CD4-positive, alpha-beta T cell treated with Interleukin-17A for 4 hours (primary cell): ENCODE data around the gene LARP1B.
"Not testable (repeated sequence)": the region's sequence is repeated elsewhere in the genome, so short reads cannot be mapped to it uniquely, and the experiment has no call there.

Source experiments
- DNase-seq: peaks from one replicate; pipeline ENCODE4 v3.0.0-alpha.2; 2020; ENCODE audit warnings: mixed read lengths

Gene LARP1B

DNA sequence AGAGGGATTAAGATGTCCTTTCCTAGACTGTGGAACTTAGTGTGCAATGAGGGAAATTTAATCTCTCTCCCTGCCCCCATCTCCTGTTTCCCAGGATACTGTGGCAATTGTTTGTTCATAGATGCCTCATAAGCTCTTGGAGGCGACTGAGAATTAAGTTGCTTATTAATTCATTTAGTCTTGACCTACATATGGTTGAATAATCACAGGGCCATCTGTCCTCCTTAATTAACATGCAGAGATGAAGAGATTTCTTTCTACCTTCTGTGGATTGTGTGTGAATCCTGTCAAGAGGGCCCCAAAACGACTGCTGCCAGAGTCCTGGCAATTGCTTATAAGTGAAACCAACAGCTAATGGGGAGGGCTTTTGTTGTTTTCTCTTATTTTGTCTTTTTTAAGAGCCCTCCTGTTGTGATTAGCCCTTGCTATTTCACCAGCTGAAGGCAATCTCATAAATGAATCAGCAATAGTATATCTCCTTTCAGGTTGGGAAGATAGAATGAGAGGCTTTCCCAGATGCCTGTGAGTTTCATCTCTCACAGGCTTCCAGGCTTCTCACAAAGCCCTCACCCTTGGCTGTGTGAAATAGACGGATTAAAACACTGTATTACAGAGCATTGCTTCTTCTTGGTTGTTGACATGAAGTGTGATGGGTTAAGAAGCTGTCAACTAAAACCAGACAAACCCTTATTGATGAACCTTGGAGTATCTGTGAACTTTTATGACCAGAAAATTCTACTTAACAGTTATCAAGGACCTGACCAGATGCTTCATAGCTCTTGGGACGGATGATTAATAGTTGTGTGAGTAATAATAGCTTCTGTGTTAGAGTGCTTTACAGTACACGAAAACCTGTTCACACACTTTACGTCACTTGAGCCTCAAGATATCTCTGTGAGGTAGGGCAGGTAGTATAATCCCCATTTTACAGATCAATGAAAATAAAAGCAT is 168.0 kb downstream of the LARP1B start:
- DNase-seq = no peak

DNA sequence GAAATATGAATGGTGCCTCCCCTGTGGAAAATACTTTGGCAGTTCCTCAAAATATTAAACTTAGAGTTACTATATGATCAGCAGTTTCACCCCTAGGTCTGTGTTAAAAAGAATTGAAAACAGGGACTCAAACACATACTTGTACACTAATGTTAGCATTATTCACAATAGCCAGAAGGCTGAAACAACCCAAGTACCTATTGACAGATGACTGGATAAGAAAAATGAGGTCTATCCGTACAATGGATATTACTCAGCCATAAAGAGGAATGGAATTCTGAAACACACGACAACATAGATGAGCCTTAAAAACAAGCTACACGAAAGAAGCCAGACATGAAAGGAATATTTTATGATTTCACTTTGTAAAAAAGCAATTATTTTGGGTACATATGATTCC is 171.6 kb downstream of the LARP1B start:
- no peak for DNase-seq

DNA sequence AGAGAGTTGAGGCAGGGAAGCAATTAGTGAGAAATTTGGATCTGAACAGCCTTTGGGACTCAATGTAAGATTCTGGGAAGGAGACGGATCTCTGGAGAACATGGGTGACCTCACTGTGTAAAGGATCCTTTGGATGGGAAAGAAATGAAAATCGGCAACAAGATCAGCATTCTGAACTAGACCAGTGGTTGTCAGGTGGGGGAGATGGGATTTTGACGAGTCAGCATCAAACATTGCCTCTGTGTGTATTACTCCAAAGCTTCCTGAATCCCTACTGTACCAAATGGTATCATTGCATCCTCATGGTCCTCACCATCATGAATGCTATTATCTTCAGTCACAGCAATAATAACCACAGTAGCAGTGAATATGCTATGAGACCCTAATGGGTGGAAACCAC is 173.7 kb downstream of the LARP1B start:
- no peak for DNase-seq

DNA sequence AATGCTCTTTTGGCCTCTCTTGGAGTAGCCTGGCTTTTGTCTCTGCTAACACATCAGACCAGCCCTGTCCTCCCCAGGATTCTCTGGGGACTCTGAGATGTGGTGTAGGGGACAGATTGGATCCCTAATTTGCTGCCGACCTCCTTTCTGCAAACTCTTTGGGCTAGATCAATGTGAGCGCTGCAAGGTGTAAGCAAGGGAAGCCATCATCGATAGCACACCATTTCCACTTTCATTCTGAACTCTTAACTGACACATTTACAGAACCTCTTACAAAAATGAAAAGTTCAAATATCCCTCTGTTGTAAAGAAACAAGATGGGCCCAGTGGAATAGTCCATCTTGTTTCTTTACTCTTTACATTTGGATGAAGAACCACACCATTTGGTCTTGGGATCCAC is 179.9 kb downstream of the LARP1B start:
- DNase-seq = no peak

DNA sequence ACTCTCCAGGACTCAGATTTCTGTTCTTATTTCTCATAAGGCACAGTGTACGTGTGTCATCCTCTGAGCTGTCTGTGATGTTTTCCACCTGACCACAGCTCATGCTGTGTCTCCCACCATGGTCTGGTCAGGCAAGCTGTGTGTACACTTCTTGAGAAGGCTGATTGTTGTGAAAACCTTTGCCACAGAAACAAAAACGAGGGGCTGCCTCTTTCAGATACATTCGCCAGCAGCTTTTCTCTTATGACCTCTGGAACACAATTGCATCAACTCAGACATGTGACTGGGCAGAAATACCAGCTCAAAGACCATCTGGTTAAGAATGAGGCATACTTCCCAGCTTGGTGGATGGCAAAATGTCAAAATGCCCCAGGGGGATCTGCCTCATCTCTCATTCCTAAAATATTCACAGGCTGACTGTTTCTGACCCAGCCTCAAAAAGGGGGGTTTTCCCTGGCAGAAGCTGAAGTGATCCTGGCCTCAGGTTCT is 180.4 kb downstream of the LARP1B start:
- no peak for DNase-seq

DNA sequence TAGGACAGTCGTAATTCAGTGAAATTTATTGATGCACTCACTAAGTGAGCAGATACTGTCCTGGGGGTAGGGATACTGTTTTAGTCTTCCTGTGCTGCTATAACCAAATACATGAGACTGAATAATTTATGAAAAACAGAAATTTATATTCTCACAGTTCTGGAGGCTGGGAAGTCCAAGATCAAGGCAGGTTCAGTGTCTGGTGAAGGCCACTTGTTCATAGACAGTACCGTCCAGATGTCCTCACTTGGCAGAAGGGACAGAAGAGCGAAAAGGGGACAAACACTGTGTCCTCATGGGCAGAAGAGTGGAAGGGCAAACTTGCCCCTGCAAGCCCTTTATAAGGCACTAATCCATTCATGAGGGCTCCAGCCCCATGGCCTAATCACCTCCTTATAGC is 180.9 kb downstream of the LARP1B start:
- no peak for DNase-seq

DNA sequence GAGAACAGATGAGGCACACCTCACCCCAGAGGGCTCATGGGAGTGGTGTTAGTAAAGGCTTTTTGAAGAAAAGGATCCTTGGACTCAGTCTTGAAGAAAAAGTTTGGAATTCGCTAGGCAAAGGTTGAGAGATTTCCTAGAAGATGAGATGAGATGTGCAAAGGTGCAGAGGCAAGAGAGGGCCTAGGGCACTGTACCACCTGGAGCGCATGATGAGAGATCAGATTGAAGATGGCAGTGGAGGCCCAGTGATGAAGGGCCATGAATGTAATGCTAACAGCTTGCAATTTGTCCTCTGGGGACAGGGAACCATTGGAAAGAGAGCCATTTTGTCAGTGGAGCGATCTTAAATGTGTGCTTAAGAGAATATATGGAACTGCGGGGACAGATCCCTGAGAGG is 181.5 kb downstream of the LARP1B start:
- DNase-seq = no peak

DNA sequence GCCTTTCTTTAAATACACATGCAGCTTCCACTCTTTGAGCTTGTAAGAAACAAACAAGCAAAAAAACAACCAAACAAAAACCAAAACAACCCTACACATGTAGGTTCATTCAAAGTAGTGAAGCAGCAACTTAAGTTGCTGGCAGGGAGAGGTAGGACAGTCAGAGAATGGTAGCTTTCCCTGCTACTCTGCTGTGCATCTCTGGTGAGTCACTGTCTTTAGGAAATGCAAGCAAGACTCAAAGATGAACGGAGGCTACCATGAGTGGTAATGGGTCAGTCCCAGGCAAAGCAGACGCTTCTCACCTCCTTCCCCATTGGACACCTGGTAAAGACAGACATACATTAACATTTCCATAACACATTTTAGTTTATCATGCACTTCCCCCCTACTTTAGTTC is 183.3 kb downstream of the LARP1B start:
- DNase-seq = no peak

DNA sequence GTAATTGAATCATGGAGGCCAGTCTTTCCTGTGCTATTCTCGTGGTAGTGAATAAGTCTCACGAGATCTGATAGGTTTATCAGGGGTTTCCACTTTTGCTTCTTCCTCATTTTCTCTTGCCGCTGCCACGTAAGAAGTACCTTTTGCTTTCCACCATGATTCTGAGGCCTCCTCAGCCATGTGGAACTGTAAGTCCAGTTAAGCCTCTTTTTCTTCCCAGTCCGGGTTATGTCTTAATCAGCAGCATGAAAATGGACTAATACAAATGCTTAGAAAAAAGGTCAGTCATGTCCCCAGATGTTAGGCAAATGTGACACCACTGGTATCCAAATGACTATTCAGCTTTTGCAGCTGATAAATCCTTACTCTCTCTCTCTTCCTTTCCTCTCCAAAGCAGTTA is 184.3 kb downstream of the LARP1B start:
- not testable (repeated sequence) for DNase-seq

DNA sequence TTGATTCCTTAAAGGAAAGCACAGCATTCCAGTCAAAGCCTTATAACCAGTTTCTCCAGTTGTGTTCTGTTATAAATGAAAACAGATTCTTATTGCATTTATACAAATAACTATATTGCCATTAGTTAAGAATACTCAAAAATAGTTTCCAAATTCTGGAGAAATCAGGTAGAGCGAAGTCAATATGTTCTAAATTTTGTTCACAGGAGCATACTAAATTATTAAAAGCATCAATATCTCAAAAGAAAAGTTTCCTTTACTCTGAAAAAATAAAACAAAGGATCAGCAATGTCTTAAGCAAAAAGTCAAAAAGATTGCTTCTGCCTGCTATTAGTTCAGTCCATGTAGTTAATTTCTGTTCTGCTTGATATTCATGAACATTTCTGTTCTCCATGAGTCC is 186.8 kb downstream of the LARP1B start:
- DNase-seq = no peak

DNA sequence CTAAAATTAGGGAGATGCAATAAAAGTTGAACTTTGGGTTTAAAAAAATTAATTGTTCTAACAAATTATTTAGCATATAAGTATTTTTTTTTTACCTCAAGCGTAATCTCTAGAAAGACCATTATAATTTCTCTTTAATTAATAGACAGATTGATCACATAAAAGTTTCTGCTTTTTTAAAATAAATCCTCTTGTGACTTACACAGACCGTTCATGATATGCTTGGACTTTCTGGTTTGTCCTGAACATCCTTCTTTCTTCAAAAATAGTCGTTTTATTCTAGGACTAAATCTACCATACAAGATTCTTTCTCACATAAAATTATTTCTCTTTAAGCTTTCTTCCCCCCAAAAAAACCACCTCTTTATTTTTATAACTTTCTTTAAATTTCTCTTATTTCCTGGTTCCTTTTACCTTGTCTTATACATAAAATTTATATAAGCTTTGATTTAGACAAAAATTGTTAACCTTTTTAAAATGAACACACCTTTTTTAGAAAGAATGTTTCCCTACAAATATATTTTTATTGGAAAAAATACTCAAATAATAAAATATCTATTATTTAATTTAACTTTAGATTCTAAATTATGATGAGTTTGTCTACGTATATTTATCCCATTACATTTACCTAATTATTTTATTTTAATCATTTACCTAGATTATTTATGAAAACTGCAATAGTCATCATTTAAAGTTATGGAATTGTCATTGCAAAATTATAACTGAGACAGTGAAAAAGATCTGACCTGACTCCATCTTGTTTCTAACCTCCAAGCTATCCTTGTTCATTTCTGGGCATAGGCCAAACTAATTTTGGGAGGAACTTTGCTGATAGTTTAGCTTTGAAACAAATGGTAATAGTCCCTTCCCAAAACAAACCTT is 188.9 kb downstream of the LARP1B start:
- DNase-seq = no peak

DNA sequence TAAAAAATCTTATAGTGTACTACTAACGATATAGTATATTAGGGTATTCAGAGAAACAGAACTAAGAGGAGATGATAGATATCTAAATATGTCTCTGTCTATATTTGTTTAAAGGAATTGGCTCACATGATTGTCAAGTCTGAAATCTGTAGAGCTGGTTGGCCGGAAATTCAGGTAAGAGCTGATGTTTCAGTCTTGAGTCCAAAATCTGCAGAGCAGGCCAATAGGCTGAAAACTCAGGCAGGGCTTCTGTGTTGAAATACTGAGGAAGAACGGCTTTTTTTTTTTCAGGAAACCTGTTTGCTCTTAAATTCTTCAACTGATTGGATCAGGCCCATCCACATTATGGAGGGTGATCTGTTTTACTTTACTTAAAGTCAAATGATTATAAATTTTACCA is 194.8 kb downstream of the LARP1B start:
- DNase-seq = no peak

DNA sequence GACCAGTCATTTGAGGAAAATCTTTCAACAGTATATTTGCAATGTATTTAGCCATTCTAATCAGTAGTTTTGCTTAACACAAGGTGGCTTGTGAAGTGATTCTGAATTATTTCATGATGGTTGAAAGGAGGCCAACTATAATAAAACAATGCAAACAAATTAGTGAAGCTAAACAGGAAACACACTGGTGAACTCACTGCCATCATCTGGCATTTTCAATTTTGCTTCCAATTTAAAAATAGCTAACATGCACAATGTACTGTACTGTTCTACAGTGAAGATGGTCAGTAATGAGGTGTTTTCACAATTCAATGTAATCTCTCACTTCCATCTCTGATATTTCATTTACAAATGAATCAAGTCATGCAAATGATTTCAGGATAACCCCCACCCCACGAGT is 195.4 kb downstream of the LARP1B start:
- no peak for DNase-seq

DNA sequence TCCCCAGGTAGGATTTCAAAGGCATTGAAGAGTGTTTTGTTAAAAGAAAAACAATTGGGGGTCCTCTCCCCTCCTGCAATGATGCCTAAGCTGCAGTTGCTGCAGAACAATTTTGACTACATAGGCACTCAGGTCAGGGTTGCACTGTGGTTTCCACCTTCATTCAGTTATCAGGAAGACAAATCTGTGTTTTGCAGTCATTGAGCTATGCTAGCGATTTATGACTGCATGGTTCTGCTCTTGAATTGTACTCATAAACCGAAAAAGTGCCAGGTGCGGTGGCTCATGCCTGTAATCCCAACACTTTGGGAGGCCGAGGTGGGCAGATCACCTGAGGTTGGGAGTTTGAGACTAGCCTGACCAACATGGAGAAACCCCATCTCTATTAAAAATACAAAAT is 197.1 kb downstream of the LARP1B start:
- DNase-seq = not testable (repeated sequence)

DNA sequence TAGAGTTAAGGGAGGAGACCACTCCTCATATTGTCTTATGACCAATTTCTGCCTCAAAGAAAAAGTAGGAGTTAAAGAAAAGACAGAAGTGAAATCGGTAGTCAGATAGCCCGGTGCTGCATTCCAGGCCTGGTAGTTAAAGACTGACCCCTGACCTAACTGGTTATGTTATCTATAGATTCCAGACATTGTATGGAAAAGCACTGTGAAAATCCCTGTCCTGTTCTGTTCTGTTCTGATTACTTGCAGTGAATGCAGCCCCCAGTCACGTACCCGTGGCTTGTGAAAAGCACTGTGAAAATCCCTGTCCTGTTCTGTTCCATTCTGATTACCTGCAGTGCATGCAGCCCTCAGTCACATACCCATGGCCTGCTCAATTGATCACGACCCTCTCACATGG is 198.8 kb downstream of the LARP1B start:
- not testable (repeated sequence) for DNase-seq
